H9 (cell line): ENCODE results near the gene PEPD. TPM values are rescaled to one million over a fixed set of nuclear protein-coding genes. Genes with fewer than 3 reads are reported as not detected.

Experiments
- DNase-seq: peaks from one replicate; pipeline ENCODE4 v3.0.0-alpha.2; 2017
- H2AFZ ChIP-seq: one replicate; pipeline ENCODE4 v1.6.1; 2013; ENCODE audit warnings: mild to moderate bottlenecking, low read length, control low read depth, moderate library complexity
- H2AK5ac ChIP-seq: 2 replicates; pipeline ENCODE4 v1.6.1; 2013; ENCODE audit warnings: low read length, control low read depth, mixed read lengths; ENCODE audit not compliant: insufficient read length
- H2BK120ac ChIP-seq: one replicate; pipeline ENCODE4 v1.6.1; 2013; ENCODE audit warnings: low read depth, mild to moderate bottlenecking, low read length, control low read depth, inconsistent platforms; ENCODE audit not compliant: poor library complexity, severe bottlenecking
- H2BK12ac ChIP-seq: 2 replicates; pipeline ENCODE4 v1.6.1; 2013; ENCODE audit warnings: low read length, control low read depth, mixed read lengths, low read depth; ENCODE audit not compliant: insufficient read length
- H2BK15ac ChIP-seq: 2 replicates; pipeline ENCODE4 v1.6.1; 2013; ENCODE audit warnings: low read depth, low read length, control low read depth
- H2BK20ac ChIP-seq: one replicate; pipeline ENCODE4 v1.6.1; 2013; ENCODE audit warnings: low read depth, mild to moderate bottlenecking, low read length, control low read depth, inconsistent platforms; ENCODE audit not compliant: poor library complexity, severe bottlenecking
- H2BK5ac ChIP-seq: 2 replicates; pipeline ENCODE4 v1.6.1; 2013; ENCODE audit warnings: low read length, control low read depth, mixed read lengths; ENCODE audit not compliant: insufficient read length
- H3K14ac ChIP-seq: 2 replicates; pipeline ENCODE4 v1.6.1; 2013; ENCODE audit warnings: low read length, control low read depth; ENCODE audit not compliant: insufficient read depth
- H3K18ac ChIP-seq: 2 replicates; pipeline ENCODE4 v1.6.1; 2013; ENCODE audit warnings: low read depth, mild to moderate bottlenecking, mixed read lengths, low read length, control low read depth; ENCODE audit not compliant: insufficient read length
- H3K23ac ChIP-seq: 2 replicates; pipeline ENCODE4 v1.6.1; 2013; ENCODE audit warnings: low read length, control low read depth, mixed read lengths, low read depth; ENCODE audit not compliant: insufficient read length
- H3K23me2 ChIP-seq: 2 replicates; pipeline ENCODE4 v1.6.1; 2013; ENCODE audit warnings: low read depth, mild to moderate bottlenecking, mixed read lengths, low read length, control low read depth; ENCODE audit not compliant: insufficient read length, poor library complexity, severe bottlenecking
- H3K27ac ChIP-seq: 2 replicates; pipeline ENCODE4 v1.5.1; 2013; ENCODE audit warnings: low read length, control low read depth, mixed read lengths, low read depth; ENCODE audit not compliant: insufficient read length
- H3K27me3 ChIP-seq: 2 replicates; pipeline ENCODE4 v1.6.1; 2013; ENCODE audit warnings: low read length, control low read depth, inconsistent platforms; ENCODE audit not compliant: insufficient read depth
- H3K4ac ChIP-seq: 2 replicates; pipeline ENCODE4 v1.6.1; 2013; ENCODE audit warnings: low read depth, mild to moderate bottlenecking, control low read depth, inconsistent platforms, low read length, moderate library complexity
- H3K4me1 ChIP-seq: 2 replicates; pipeline ENCODE4 v1.6.1; 2013; ENCODE audit warnings: low read length, control low read depth, inconsistent platforms; ENCODE audit not compliant: insufficient read depth
- H3K4me2 ChIP-seq: 2 replicates; pipeline ENCODE4 v1.6.1; 2013; ENCODE audit warnings: low read length, control low read depth, mixed read lengths; ENCODE audit not compliant: insufficient read length, insufficient read depth
- H3K56ac ChIP-seq: 2 replicates; pipeline ENCODE4 v1.6.1; 2013; ENCODE audit warnings: low read depth, mild to moderate bottlenecking, mixed read lengths, low read length, control low read depth; ENCODE audit not compliant: insufficient read length
- H3K79me1 ChIP-seq: 2 replicates; pipeline ENCODE4 v1.6.1; 2013; ENCODE audit warnings: low read depth, mild to moderate bottlenecking, moderate library complexity, low read length, control low read depth, inconsistent platforms; ENCODE audit not compliant: insufficient read depth, poor library complexity, severe bottlenecking
- H3K79me2 ChIP-seq: 2 replicates; pipeline ENCODE4 v1.6.1; 2013; ENCODE audit warnings: low read length, control low read depth, inconsistent platforms; ENCODE audit not compliant: insufficient read depth
- H3K9ac ChIP-seq: 2 replicates; pipeline ENCODE4 v1.6.1; 2013; ENCODE audit warnings: low read length, control low read depth, mixed read lengths; ENCODE audit not compliant: insufficient read length; ENCODE audit errors: extremely low read depth
- H3K9me3 ChIP-seq: one replicate; pipeline ENCODE4 v1.6.1; 2013; ENCODE audit warnings: low read depth, low read length, inconsistent platforms; ENCODE audit not compliant: control insufficient read depth
- H3T11ph ChIP-seq: one replicate; pipeline ENCODE4 v1.6.1; 2013; ENCODE audit warnings: mild to moderate bottlenecking, low read length, control low read depth, inconsistent platforms
- H4K20me1 ChIP-seq: one replicate; pipeline ENCODE4 v1.6.1; 2013; ENCODE audit not compliant: control insufficient read depth, insufficient read length, insufficient read depth
- H4K5ac ChIP-seq: 2 replicates; pipeline ENCODE4 v1.6.1; 2013; ENCODE audit warnings: low read depth, mild to moderate bottlenecking, mixed read lengths, low read length, control low read depth; ENCODE audit not compliant: insufficient read length
- H4K8ac ChIP-seq: replicated peaks from 2 replicates; pipeline ENCODE4 v1.6.1; 2013; ENCODE audit warnings: low read length, control low read depth, mixed read lengths, low read depth; ENCODE audit not compliant: insufficient read length
- H4K91ac ChIP-seq: 2 replicates; pipeline ENCODE4 v1.6.1; 2013; ENCODE audit warnings: low read depth, mild to moderate bottlenecking, moderate library complexity, mixed read lengths, low read length, control low read depth; ENCODE audit not compliant: insufficient read length
- H3K27ac Mint-ChIP-seq, 3 experiments: 2 replicates in 2 of 3; 3 replicates in 1 of 3; pipeline ENCODE4 v1.8.0; 2020 to 2021; ENCODE audit warnings: mixed read lengths in 3 of 3, mild to moderate bottlenecking in 1 of 3, moderate library complexity in 1 of 3
- H3K27me3 Mint-ChIP-seq: 2 replicates; pipeline ENCODE4 v1.8.0; 2021; ENCODE audit warnings: low read depth, mild to moderate bottlenecking, moderate library complexity, mixed read lengths
- H3K36me3 Mint-ChIP-seq, 3 experiments: 2 replicates in 2 of 3; 3 replicates in 1 of 3; pipeline ENCODE4 v1.8.0; 2020 to 2021; ENCODE audit warnings: low read depth in 3 of 3, mixed read lengths in 3 of 3; ENCODE audit not compliant: insufficient read depth in 1 of 3
- H3K4me1 Mint-ChIP-seq, 2 experiments: 2 replicates each; pipeline ENCODE4 v1.8.0; 2020; ENCODE audit warnings: mixed read lengths in 2 of 2
- H3K4me3 Mint-ChIP-seq, 2 experiments: 2 replicates in 1 of 2; 3 replicates in 1 of 2; pipeline ENCODE4 v1.8.0; 2020 to 2021; ENCODE audit warnings: mild to moderate bottlenecking in 2 of 2, mixed read lengths in 2 of 2, moderate library complexity in 1 of 2
- H3K9me3 Mint-ChIP-seq, 2 experiments: 2 replicates in 1 of 2; 3 replicates in 1 of 2; pipeline ENCODE4 v1.8.0; 2020; ENCODE audit warnings: mild to moderate bottlenecking in 2 of 2, mixed read lengths in 2 of 2, moderate library complexity in 1 of 2
- CTCF ChIP-seq: fragments of 200-600 bp; sonication (generic); conservative IDR thresholded peaks from 3 replicates; pipeline ENCODE4 v1.8.0; 2021; ENCODE audit warnings: antibody characterized with exemption, mild to moderate bottlenecking
- WGBS: extraction: QIAGEN DNeasy Blood & Tissue Kit; methylation state at CpG from one replicate; pipeline ENCODE4 v1.1.7; 2013; ENCODE audit warnings: missing lambda C conversion rate, low lambda C conversion rate, mixed read lengths; ENCODE audit not compliant: insufficient read length; ENCODE audit errors: extremely low coverage; 5-methylcytosine and 5-hydroxymethylcytosine counted together
- total RNA-seq: library from RNA; stranded (reverse); gene quantifications from 2 replicates; pipeline ENCODE4 v1.2.1, GENCODE V29; 2021

PEPD gene
- total RNA-seq, 1 experiment from 2014 or later, result 52.8 TPM

DNA sequence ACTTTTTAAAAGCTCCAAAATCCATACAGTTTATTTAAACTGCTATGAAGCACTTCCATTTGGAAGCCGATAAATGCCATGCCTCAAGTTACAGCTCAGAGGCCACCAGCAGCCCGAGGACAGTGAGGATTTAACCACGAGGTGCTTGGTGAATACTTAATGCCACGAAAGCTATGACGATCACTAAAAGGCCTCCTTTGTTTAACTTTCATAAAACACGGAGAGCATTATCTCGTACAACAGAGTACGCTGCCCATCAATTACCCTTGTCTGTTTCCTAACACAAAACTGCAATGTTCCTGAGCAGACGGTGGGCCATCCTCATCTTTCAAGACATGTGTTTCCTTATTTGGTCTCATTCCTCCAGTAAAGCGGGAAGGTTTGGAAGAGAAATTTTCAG is 58.4 kb downstream of the PEPD start:
- Histone ChIP-seq H3K4me2 (no peak overlapping the region), H4K20me1 (no peaks in the 10 kb centered on the region), H2AFZ (no peak overlapping the region), H4K8ac (no peak overlapping the region), H4K91ac (no peak overlapping the region), H3T11ph (no peak overlapping the region), H3K79me1 (no peaks in the 10 kb centered on the region), H2BK12ac (no peak overlapping the region), H2BK20ac (no peak overlapping the region), H2AK5ac (no peak overlapping the region), H3K23me2 (no peaks in the 10 kb centered on the region), H3K23ac (no peak overlapping the region), H3K4me1 (no peaks in the 10 kb centered on the region), H3K79me2 (no peaks in the 10 kb centered on the region), H3K14ac (no peak overlapping the region), H3K9ac (no peak overlapping the region), H2BK5ac (no peak overlapping the region), H2BK120ac (no peak overlapping the region), H3K27me3 (no peaks in the 10 kb centered on the region), H3K56ac (no peak overlapping the region), H2BK15ac (no peak overlapping the region), H3K4ac (no peak overlapping the region), H4K5ac (no peak overlapping the region), H3K9me3 (no peaks in the 10 kb centered on the region), H3K27ac (no peak overlapping the region), H3K18ac (no peak overlapping the region)
- H3K4me1 Mint-ChIP-seq, result no peaks in the 10 kb centered on the region
- H3K4me3 Mint-ChIP-seq, result no peak overlapping the region
- no peak overlapping the region for H3K27ac Mint-ChIP-seq
- H3K36me3 Mint-ChIP-seq, result no peaks in the 10 kb centered on the region; a peak in 2 of 7 replicates
- TF ChIP-seq CTCF, result no peak
- peak; percentile 2 for DNase-seq
- no peaks in the 10 kb centered on the region for H3K27me3 Mint-ChIP-seq
- no peaks in the 10 kb centered on the region for H3K9me3 Mint-ChIP-seq
- no CpG with 5 or more reads among the region's 10 CpGs for WGBS
